ENCODE data around the gene R3HDM1. TPM values are rescaled to one million over a fixed set of nuclear protein-coding genes. Genes with fewer than 3 reads are reported as not detected.
"Not testable (repeated sequence)": the region's sequence is repeated elsewhere in the genome, so short reads cannot be mapped to it uniquely, and the experiment has no call there.

The R3HDM1 gene
- total RNA-seq: 10 to 100 TPM; 15.9 to 88.3 (median 25.0) TPM

GRCh38 chr2:135531231-135532197 lies at the start of gene R3HDM1:
R3HDM1 (plus strand) TSS chr2:135531484; CDS start chr2:135604846, 73,362 bp downstream.
- Histone ChIP-seq H3K36me3 (no peaks in the 10 kb centered on the region), H3K9me3 (no peaks in the 10 kb centered on the region), H3K27ac (peak within 1 kb of the TSS; percentile 75 to 94 (median 90)), H3K4me3 (peak within 1 kb of the TSS; percentile 84 to 99 (median 86)), H3K27me3 (no peaks in the 10 kb centered on the region), H3K4me1 (peaks cover 0 to 19% (median 0%) of the 10 kb centered on the region in 4 donors)
- peak in 1 of 2 donors; percentile 12 for TF ChIP-seq POLR2A (IDR thresholded peaks at IDR 0.05)
- TF ChIP-seq, protein P1, sequence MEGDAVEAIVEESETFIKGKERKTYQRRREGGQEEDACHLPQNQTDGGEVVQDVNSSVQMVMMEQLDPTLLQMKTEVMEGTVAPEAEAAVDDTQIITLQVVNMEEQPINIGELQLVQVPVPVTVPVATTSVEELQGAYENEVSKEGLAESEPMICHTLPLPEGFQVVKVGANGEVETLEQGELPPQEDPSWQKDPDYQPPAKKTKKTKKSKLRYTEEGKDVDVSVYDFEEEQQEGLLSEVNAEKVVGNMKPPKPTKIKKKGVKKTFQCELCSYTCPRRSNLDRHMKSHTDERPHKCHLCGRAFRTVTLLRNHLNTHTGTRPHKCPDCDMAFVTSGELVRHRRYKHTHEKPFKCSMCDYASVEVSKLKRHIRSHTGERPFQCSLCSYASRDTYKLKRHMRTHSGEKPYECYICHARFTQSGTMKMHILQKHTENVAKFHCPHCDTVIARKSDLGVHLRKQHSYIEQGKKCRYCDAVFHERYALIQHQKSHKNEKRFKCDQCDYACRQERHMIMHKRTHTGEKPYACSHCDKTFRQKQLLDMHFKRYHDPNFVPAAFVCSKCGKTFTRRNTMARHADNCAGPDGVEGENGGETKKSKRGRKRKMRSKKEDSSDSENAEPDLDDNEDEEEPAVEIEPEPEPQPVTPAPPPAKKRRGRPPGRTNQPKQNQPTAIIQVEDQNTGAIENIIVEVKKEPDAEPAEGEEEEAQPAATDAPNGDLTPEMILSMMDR (IDR thresholded peaks at IDR 0.05): no peak
- DNase-seq: peak; percentile 94 to 99 (median 94)

DNA sequence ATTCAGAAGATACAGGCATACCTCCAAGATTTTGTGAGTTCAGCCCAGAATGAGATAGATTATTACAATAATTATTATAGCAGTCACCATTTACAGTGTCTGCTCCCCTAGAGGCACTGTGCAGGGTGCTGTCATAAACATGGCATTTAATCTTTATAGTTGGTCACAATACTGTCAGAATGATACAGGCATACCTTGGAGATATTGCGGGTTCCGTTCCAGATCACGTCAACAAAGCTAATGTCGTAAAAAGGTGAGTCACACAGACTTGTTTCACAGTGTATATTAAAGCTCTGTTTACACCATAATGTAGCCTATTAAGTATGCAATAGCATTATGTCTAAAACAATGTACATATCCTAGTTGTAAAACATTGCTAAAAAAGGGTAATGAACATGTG lies 45.8 kb upstream of the R3HDM1 start:
- no peak for DNase-seq
- TF ChIP-seq POLR2A (IDR thresholded peaks at IDR 0.05): no peak
- TF ChIP-seq, protein P1 (IDR thresholded peaks at IDR 0.05): no peak
- H3K4me3 ChIP-seq: no peak overlapping the region
- H3K9me3 ChIP-seq: no peaks in the 10 kb centered on the region
- H3K4me1 ChIP-seq: no peaks in the 10 kb centered on the region
- H3K36me3 ChIP-seq: no peaks in the 10 kb centered on the region
- H3K27ac ChIP-seq: no peak overlapping the region
- no peaks in the 10 kb centered on the region for H3K27me3 ChIP-seq

GRCh38 chr2:135490376-135490775 lies 40.9 kb upstream of the R3HDM1 start:
- Histone ChIP-seq H3K27ac (no peak overlapping the region), H3K36me3 (no peaks in the 10 kb centered on the region), H3K4me1 (no peaks in the 10 kb centered on the region), H3K9me3 (no peaks in the 10 kb centered on the region), H3K4me3 (no peak overlapping the region), H3K27me3 (no peaks in the 10 kb centered on the region)
- no peak for TF ChIP-seq POLR2A (IDR thresholded peaks at IDR 0.05)
- TF ChIP-seq, protein P1 (IDR thresholded peaks at IDR 0.05): no peak
- DNase-seq: no peak

DNA sequence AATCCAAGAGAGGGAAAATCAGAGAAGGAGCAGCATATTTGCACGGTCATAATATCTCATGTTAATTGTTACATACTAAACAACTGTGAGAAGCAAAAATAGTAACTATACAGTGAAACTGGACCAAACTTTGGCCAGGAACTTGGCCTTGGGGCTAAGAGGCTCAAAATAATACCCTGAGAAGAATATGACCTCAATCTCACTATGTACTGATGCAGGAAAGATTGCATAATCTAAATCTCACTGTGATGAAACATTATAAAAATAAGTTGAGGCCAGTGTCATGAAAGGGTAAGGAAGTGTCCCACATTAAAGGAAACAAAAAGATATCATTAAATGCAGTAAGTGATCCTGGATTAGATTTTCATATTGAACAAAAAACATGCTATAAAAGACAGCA lies 36.8 kb upstream of the R3HDM1 start:
- no peak overlapping the region for H3K4me3 ChIP-seq
- no peak overlapping the region for H3K27ac ChIP-seq
- TF ChIP-seq, protein P1 (IDR thresholded peaks at IDR 0.05): no peak
- TF ChIP-seq POLR2A (IDR thresholded peaks at IDR 0.05): no peak
- H3K27me3 ChIP-seq: no peaks in the 10 kb centered on the region
- no peak for DNase-seq
- H3K36me3 ChIP-seq: no peaks in the 10 kb centered on the region
- H3K9me3 ChIP-seq: peaks cover 0 to 21% (median 0%) of the 10 kb centered on the region in 4 donors
- no peaks in the 10 kb centered on the region for H3K4me1 ChIP-seq

DNA sequence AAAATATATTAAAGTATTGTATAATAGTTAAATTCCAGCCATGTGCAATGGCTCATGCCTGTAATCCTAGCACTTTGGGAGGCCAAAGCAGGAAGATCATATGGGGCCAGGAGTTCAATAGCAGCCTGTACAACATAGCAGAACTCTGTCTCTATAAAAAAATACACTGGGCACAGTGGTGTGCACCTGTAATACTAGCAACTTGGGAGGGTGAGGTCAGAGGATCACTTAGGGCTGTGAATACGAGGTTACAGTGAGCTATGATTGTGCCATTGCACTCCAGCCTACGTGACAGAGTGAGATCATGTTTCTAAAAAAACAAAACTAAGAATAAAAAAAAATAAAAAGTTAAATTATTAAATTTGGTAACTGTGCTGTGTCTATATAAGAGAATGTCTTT lies 36.4 kb upstream of the R3HDM1 start:
- no peak for DNase-seq
- Histone ChIP-seq H3K27me3 (no peaks in the 10 kb centered on the region), H3K4me1 (no peaks in the 10 kb centered on the region), H3K27ac (no peak overlapping the region), H3K36me3 (no peaks in the 10 kb centered on the region), H3K9me3 (peaks cover 0 to 21% (median 0%) of the 10 kb centered on the region in 4 donors), H3K4me3 (no peak overlapping the region)
- TF ChIP-seq, protein P1 (IDR thresholded peaks at IDR 0.05): no peak
- no peak for TF ChIP-seq POLR2A (IDR thresholded peaks at IDR 0.05)

DNA sequence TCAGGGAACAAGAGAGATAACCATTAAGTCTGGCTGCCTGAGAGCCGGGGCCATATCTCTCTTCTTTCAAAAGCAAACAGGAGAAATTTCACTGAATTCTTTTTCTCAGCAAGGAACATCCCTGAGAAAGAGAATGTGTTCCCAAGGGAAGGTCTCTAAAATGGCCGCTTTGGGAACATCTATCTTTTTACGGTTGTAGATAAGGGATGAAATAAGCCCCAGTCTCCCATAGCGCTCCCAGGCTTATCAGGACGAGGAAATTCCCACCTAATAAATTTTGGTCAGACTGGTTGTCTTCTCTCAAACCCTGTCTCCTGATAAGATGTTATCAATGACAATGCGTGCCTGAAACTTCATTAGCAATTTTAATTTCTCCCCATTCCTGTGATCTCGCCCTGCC lies 32.7 kb upstream of the R3HDM1 start:
- not testable (repeated sequence) for H3K4me1 ChIP-seq, DNase-seq, H3K27me3 ChIP-seq, H3K4me3 ChIP-seq, H3K27ac ChIP-seq, H3K36me3 ChIP-seq
- peaks cover 0 to 21% (median 0%) of the 10 kb centered on the region in 4 donors for H3K9me3 ChIP-seq
